Tibial nerve (tissue), 4 donors: ENCODE data around the gene ST14. TPM values are rescaled to one million over a fixed set of nuclear protein-coding genes. Genes with fewer than 3 reads are reported as not detected.

Experiments used
- DNase-seq, 2 donors: peaks; one replicate each; pipeline ENCODE4 v3.0.0-alpha.2; 2019; ENCODE audit warnings: low spot score in 2 of 2
- H3K27ac ChIP-seq, 4 donors: fragments of 200-600 bp; sonication (generic) in 3 of 4; one replicate each; pipeline ENCODE4 v1.5.1; 2017 to 2019; ENCODE audit warnings: mild to moderate bottlenecking in 1 of 4
- H3K27me3 ChIP-seq, 2 donors: fragments of 200-600 bp; sonication (generic) in 1 of 2; one replicate each; pipeline versions ENCODE4 v1.5.1 to v1.6.0; 2017 to 2019
- H3K36me3 ChIP-seq, 3 donors: fragments of 200-600 bp; sonication (generic); one replicate each; pipeline ENCODE4 v1.5.1; 2018 to 2019
- H3K4me1 ChIP-seq, 4 donors: fragments of 200-600 bp; sonication (generic) in 3 of 4; one replicate each; pipeline ENCODE4 v1.5.1; 2017 to 2019
- H3K4me3 ChIP-seq, 4 donors: fragments of 200-600 bp; sonication (generic) in 3 of 4; one replicate each; pipeline ENCODE4 v1.5.1; 2017 to 2019; ENCODE audit warnings: mild to moderate bottlenecking in 1 of 4, moderate library complexity in 1 of 4
- H3K9me3 ChIP-seq, 4 donors: fragments of 200-600 bp; sonication (generic) in 3 of 4; one replicate each; pipeline ENCODE4 v1.5.1; 2017 to 2019
- CTCF ChIP-seq, 5 experiments: fragments of 200-600 bp in 3 of 5; fragments of 450-650 bp in 2 of 5; sonication (generic) in 3 of 5; IDR thresholded peaks; one replicate each; pipeline ENCODE4 v1.5.1; 2016 to 2019; ENCODE audit warnings: antibody characterized with exemption in 5 of 5, mild to moderate bottlenecking in 3 of 5, moderate library complexity in 2 of 5
- EP300 ChIP-seq, 2 donors: sonication (generic); formaldehyde crosslinking; IDR thresholded peaks; one replicate each; pipeline ENCODE4 v1.6.1; 2017; ENCODE audit warnings: antibody characterized with exemption in 2 of 2, mild to moderate bottlenecking in 1 of 2
- POLR2A ChIP-seq, 2 donors: fragments of 450-650 bp; IDR thresholded peaks; one replicate each; pipeline ENCODE4 v1.6.1; 2017; ENCODE audit warnings: antibody characterized with exemption in 2 of 2, mild to moderate bottlenecking in 2 of 2, moderate library complexity in 2 of 2
- WGBS, 2 donors: methylation state at CpG; one replicate each; pipeline ENCODE4 v1.1.5; 2018; 5-methylcytosine and 5-hydroxymethylcytosine counted together
- total RNA-seq, 4 donors: library from RNA; depleted of rRNA; stranded (reverse); fragments of >200 nt; gene quantifications; one replicate each; pipeline ENCODE4 v1.1.0, GENCODE V29; 2016

Gene ST14
- total RNA-seq, 4 donors from 2014 or later = 1.5 to 10.8 (median 2.6) TPM

- H3K9me3 ChIP-seq = no peaks in the 10 kb centered on the region
- H3K27ac ChIP-seq = no peak overlapping the region
- no peak overlapping the region for H3K4me3 ChIP-seq
- DNase-seq = no peak
- no peak for TF ChIP-seq POLR2A (IDR thresholded peaks at IDR 0.05)
- no peak for TF ChIP-seq EP300 (IDR thresholded peaks at IDR 0.05)
- TF ChIP-seq CTCF (IDR thresholded peaks at IDR 0.05) = no peak
- no peaks in the 10 kb centered on the region for H3K27me3 ChIP-seq
- 96 to 99% methylated on average over 5 of the region's 5 CpGs for WGBS, 2 donors
- H3K4me1 ChIP-seq = peaks cover 0 to 34% (median 16%) of the 10 kb centered on the region in 4 donors
- H3K36me3 ChIP-seq = peaks cover 0 to 62% (median 8%) of the 10 kb centered on the region in 3 donors
These were observed 33.1 kb upstream of the ST14 start for GRCh38 chr11:130126516-130126915.

GRCh38 chr11:130127509-130127908, 32.1 kb upstream of the ST14 start:
- H3K9me3 ChIP-seq = no peaks in the 10 kb centered on the region
- H3K4me3 ChIP-seq = no peak overlapping the region
- TF ChIP-seq POLR2A (IDR thresholded peaks at IDR 0.05) = no peak
- TF ChIP-seq CTCF (IDR thresholded peaks at IDR 0.05) = no peak
- TF ChIP-seq EP300 (IDR thresholded peaks at IDR 0.05) = no peak
- no peak for DNase-seq
- no peak overlapping the region for H3K27ac ChIP-seq
- peaks cover 0 to 25% (median 13%) of the 10 kb centered on the region in 4 donors for H3K4me1 ChIP-seq
- peaks cover 0 to 64% (median 8%) of the 10 kb centered on the region in 3 donors for H3K36me3 ChIP-seq
- 88 to 93% methylated on average over 4 of the region's 4 CpGs for WGBS, 2 donors
- no peaks in the 10 kb centered on the region for H3K27me3 ChIP-seq

- no peak for DNase-seq
- no peaks in the 10 kb centered on the region for H3K27me3 ChIP-seq
- WGBS, 2 donors = 94 to 100% methylated on average over 2 of the region's 2 CpGs
- no peaks in the 10 kb centered on the region for H3K9me3 ChIP-seq
- H3K4me3 ChIP-seq = no peak overlapping the region
- peaks cover 0 to 22% (median 12%) of the 10 kb centered on the region in 4 donors for H3K4me1 ChIP-seq
- peaks cover 0 to 61% (median 3%) of the 10 kb centered on the region in 3 donors for H3K36me3 ChIP-seq
- no peak overlapping the region for H3K27ac ChIP-seq
- TF ChIP-seq CTCF (IDR thresholded peaks at IDR 0.05) (no peak), EP300 (IDR thresholded peaks at IDR 0.05) (no peak), POLR2A (IDR thresholded peaks at IDR 0.05) (no peak)
These were observed 31.0 kb upstream of the ST14 start for GRCh38 chr11:130128626-130129025.

- no peak for DNase-seq
- H3K4me3 ChIP-seq = no peak overlapping the region
- H3K4me1 ChIP-seq = peaks cover 0 to 9% (median 3%) of the 10 kb centered on the region in 4 donors
- no peak overlapping the region for H3K27ac ChIP-seq
- peaks cover 0 to 70% (median 3%) of the 10 kb centered on the region in 3 donors for H3K36me3 ChIP-seq
- no peak for TF ChIP-seq EP300 (IDR thresholded peaks at IDR 0.05)
- WGBS, 2 donors = 74 to 78% methylated on average over 11 of the region's 11 CpGs
- no peaks in the 10 kb centered on the region for H3K27me3 ChIP-seq
- no peaks in the 10 kb centered on the region for H3K9me3 ChIP-seq
These were observed 29.7 kb upstream of the ST14 start for GRCh38 chr11:130129922-130130321.

- 64 to 66% methylated on average over 9 of the region's 9 CpGs for WGBS, 2 donors
- H3K9me3 ChIP-seq = no peaks in the 10 kb centered on the region
- H3K27me3 ChIP-seq = no peaks in the 10 kb centered on the region
- H3K36me3 ChIP-seq = peaks cover 0 to 88% (median 3%) of the 10 kb centered on the region in 3 donors
- no peak overlapping the region for H3K4me3 ChIP-seq
- TF ChIP-seq EP300 (IDR thresholded peaks at IDR 0.05) (no peak), CTCF (IDR thresholded peaks at IDR 0.05) (peak; percentile 64 to 77 (median 68))
- no peak overlapping the region for H3K27ac ChIP-seq
- H3K4me1 ChIP-seq = no peaks in the 10 kb centered on the region
- peak in 1 of 2 donors; percentile 66 for DNase-seq
These were observed 27.4 kb upstream of the ST14 start for GRCh38 chr11:130131961-130132850.
